ENCODE results near the gene SRRM2.

Gene SRRM2

GRCh38 chr16:2715064-2715463, 37.4 kb upstream of the SRRM2 start:
- no peaks in the 10 kb centered on the region for H3K9me3 ChIP-seq (ENCODE audit: control insufficient read depth in 2 of 2, low read length in 2 of 2)
- no peak overlapping the region for H3K4me3 ChIP-seq (ENCODE audit: low read length in 2 of 2)

GRCh38 chr16:2715519-2715918, 36.9 kb upstream of the SRRM2 start:
- Histone ChIP-seq H3K4me3 (ENCODE audit: low read length in 2 of 2) (no peak overlapping the region), H3K36me3 (ENCODE audit: control insufficient read depth in 2 of 2, insufficient read depth in 2 of 2, low read length in 2 of 2) (no peaks in the 10 kb centered on the region), H3K9me3 (ENCODE audit: control insufficient read depth in 2 of 2, low read length in 2 of 2) (no peaks in the 10 kb centered on the region), H3K9ac (ENCODE audit: low read depth in 1 of 2, low read length in 2 of 2) (no peak overlapping the region), H3K27ac (ENCODE audit: low read depth in 2 of 2, low read length in 2 of 2) (no peak overlapping the region), H3K27me3 (ENCODE audit: control insufficient read depth in 2 of 2, insufficient read depth in 2 of 2, low read length in 2 of 2) (peaks cover 0 to 3% of the 10 kb centered on the region in 2 donors), H3K4me1 (ENCODE audit: control insufficient read depth in 2 of 2, insufficient read depth in 2 of 2, low read length in 2 of 2) (peaks cover 9 to 13% of the 10 kb centered on the region in 2 donors)

More at GRCh38 chr16:2715064-2715463, 37.4 kb upstream of the SRRM2 start:
- peaks cover 0 to 3% of the 10 kb centered on the region in 2 donors for H3K27me3 ChIP-seq (ENCODE audit: control insufficient read depth in 2 of 2, insufficient read depth in 2 of 2, low read length in 2 of 2)
- H3K27ac ChIP-seq (ENCODE audit: low read depth in 2 of 2, low read length in 2 of 2) = no peak overlapping the region
- H3K4me1 ChIP-seq (ENCODE audit: control insufficient read depth in 2 of 2, insufficient read depth in 2 of 2, low read length in 2 of 2) = peaks cover 7 to 13% of the 10 kb centered on the region in 2 donors
- no peak overlapping the region for H3K9ac ChIP-seq (ENCODE audit: low read depth in 1 of 2, low read length in 2 of 2)
- H3K36me3 ChIP-seq (ENCODE audit: control insufficient read depth in 2 of 2, insufficient read depth in 2 of 2, low read length in 2 of 2) = no peaks in the 10 kb centered on the region

GRCh38 chr16:2715966-2716885, 36.2 kb upstream of the SRRM2 start:
- Histone ChIP-seq H3K27me3 (ENCODE audit: control insufficient read depth in 2 of 2, insufficient read depth in 2 of 2, low read length in 2 of 2) (peaks cover 0 to 3% of the 10 kb centered on the region in 2 donors), H3K4me3 (ENCODE audit: low read length in 2 of 2) (no peak overlapping the region), H3K27ac (ENCODE audit: low read depth in 2 of 2, low read length in 2 of 2) (no peak overlapping the region), H3K9ac (ENCODE audit: low read depth in 1 of 2, low read length in 2 of 2) (no peak overlapping the region), H3K4me1 (ENCODE audit: control insufficient read depth in 2 of 2, insufficient read depth in 2 of 2, low read length in 2 of 2) (peaks cover 9 to 13% of the 10 kb centered on the region in 2 donors), H3K36me3 (ENCODE audit: control insufficient read depth in 2 of 2, insufficient read depth in 2 of 2, low read length in 2 of 2) (no peaks in the 10 kb centered on the region), H3K9me3 (ENCODE audit: control insufficient read depth in 2 of 2, low read length in 2 of 2) (no peaks in the 10 kb centered on the region)

- no peak overlapping the region for H3K27ac ChIP-seq (ENCODE audit: low read depth in 2 of 2, low read length in 2 of 2)
- H3K4me1 ChIP-seq (ENCODE audit: control insufficient read depth in 2 of 2, insufficient read depth in 2 of 2, low read length in 2 of 2) = peaks cover 9 to 16% of the 10 kb centered on the region in 2 donors
- no peak overlapping the region for H3K4me3 ChIP-seq (ENCODE audit: low read length in 2 of 2)
- no peaks in the 10 kb centered on the region for H3K9me3 ChIP-seq (ENCODE audit: control insufficient read depth in 2 of 2, low read length in 2 of 2)
- H3K9ac ChIP-seq (ENCODE audit: low read depth in 1 of 2, low read length in 2 of 2) = no peak overlapping the region
- H3K36me3 ChIP-seq (ENCODE audit: control insufficient read depth in 2 of 2, insufficient read depth in 2 of 2, low read length in 2 of 2) = no peaks in the 10 kb centered on the region
- peaks cover 0 to 3% of the 10 kb centered on the region in 2 donors for H3K27me3 ChIP-seq (ENCODE audit: control insufficient read depth in 2 of 2, insufficient read depth in 2 of 2, low read length in 2 of 2)
Observed at GRCh38 chr16:2716948-2717347, 35.5 kb upstream of the SRRM2 start.

- H3K9ac ChIP-seq (ENCODE audit: low read depth in 1 of 2, low read length in 2 of 2) = no peak overlapping the region
- H3K36me3 ChIP-seq (ENCODE audit: control insufficient read depth in 2 of 2, insufficient read depth in 2 of 2, low read length in 2 of 2) = no peaks in the 10 kb centered on the region
- H3K27ac ChIP-seq (ENCODE audit: low read depth in 2 of 2, low read length in 2 of 2) = no peak overlapping the region
- H3K27me3 ChIP-seq (ENCODE audit: control insufficient read depth in 2 of 2, insufficient read depth in 2 of 2, low read length in 2 of 2) = peaks cover 0 to 2% of the 10 kb centered on the region in 2 donors
- H3K4me1 ChIP-seq (ENCODE audit: control insufficient read depth in 2 of 2, insufficient read depth in 2 of 2, low read length in 2 of 2) = peaks cover 9 to 16% of the 10 kb centered on the region in 2 donors
- H3K9me3 ChIP-seq (ENCODE audit: control insufficient read depth in 2 of 2, low read length in 2 of 2) = no peaks in the 10 kb centered on the region
- no peak overlapping the region for H3K4me3 ChIP-seq (ENCODE audit: low read length in 2 of 2)
Observed at GRCh38 chr16:2717383-2718263, 34.8 kb upstream of the SRRM2 start.

- Histone ChIP-seq H3K9me3 (ENCODE audit: control insufficient read depth in 2 of 2, low read length in 2 of 2) (no peaks in the 10 kb centered on the region), H3K27ac (ENCODE audit: low read depth in 2 of 2, low read length in 2 of 2) (peak overlapping the region; percentile 48 to 82), H3K27me3 (ENCODE audit: control insufficient read depth in 2 of 2, insufficient read depth in 2 of 2, low read length in 2 of 2) (peaks cover 0 to 3% of the 10 kb centered on the region in 2 donors), H3K9ac (ENCODE audit: low read depth in 1 of 2, low read length in 2 of 2) (peak overlapping the region in 1 of 2 donors; percentile 60), H3K4me3 (ENCODE audit: low read length in 2 of 2) (peak overlapping the region in 1 of 2 donors; percentile 10), H3K36me3 (ENCODE audit: control insufficient read depth in 2 of 2, insufficient read depth in 2 of 2, low read length in 2 of 2) (no peaks in the 10 kb centered on the region), H3K4me1 (ENCODE audit: control insufficient read depth in 2 of 2, insufficient read depth in 2 of 2, low read length in 2 of 2) (peaks cover 9 to 16% of the 10 kb centered on the region in 2 donors)
Observed at GRCh38 chr16:2719328-2720063, 32.9 kb upstream of the SRRM2 start.

GRCh38 chr16:2720064-2720457, 32.4 kb upstream of the SRRM2 start, which contains the start of gene PRSS27:
Gene PRSS27, minus strand, starts transcription at chr16:2720224. Its CDS starts 64 bp downstream, at chr16:2720160.
- H3K27me3 ChIP-seq (ENCODE audit: control insufficient read depth in 2 of 2, insufficient read depth in 2 of 2, low read length in 2 of 2) = peaks cover 0 to 3% of the 10 kb centered on the region in 2 donors
- H3K36me3 ChIP-seq (ENCODE audit: control insufficient read depth in 2 of 2, insufficient read depth in 2 of 2, low read length in 2 of 2) = no peaks in the 10 kb centered on the region
- H3K9me3 ChIP-seq (ENCODE audit: control insufficient read depth in 2 of 2, low read length in 2 of 2) = no peaks in the 10 kb centered on the region
- H3K4me1 ChIP-seq (ENCODE audit: control insufficient read depth in 2 of 2, insufficient read depth in 2 of 2, low read length in 2 of 2) = peaks cover 9 to 16% of the 10 kb centered on the region in 2 donors
- H3K27ac ChIP-seq (ENCODE audit: low read depth in 2 of 2, low read length in 2 of 2) = peak within 1 kb of the TSS; percentile 72 to 82
- peak within 1 kb of the TSS; percentile 48 to 57 for H3K4me3 ChIP-seq (ENCODE audit: low read length in 2 of 2)
- peak within 1 kb of the TSS in 1 of 2 donors; percentile 70 for H3K9ac ChIP-seq (ENCODE audit: low read depth in 1 of 2, low read length in 2 of 2)

- H3K9ac ChIP-seq (ENCODE audit: low read depth in 1 of 2, low read length in 2 of 2) = peak overlapping the region in 1 of 2 donors; percentile 70
- no peaks in the 10 kb centered on the region for H3K9me3 ChIP-seq (ENCODE audit: control insufficient read depth in 2 of 2, low read length in 2 of 2)
- peaks cover 9 to 16% of the 10 kb centered on the region in 2 donors for H3K4me1 ChIP-seq (ENCODE audit: control insufficient read depth in 2 of 2, insufficient read depth in 2 of 2, low read length in 2 of 2)
- peak overlapping the region; percentile 48 to 57 for H3K4me3 ChIP-seq (ENCODE audit: low read length in 2 of 2)
- no peaks in the 10 kb centered on the region for H3K36me3 ChIP-seq (ENCODE audit: control insufficient read depth in 2 of 2, insufficient read depth in 2 of 2, low read length in 2 of 2)
- H3K27ac ChIP-seq (ENCODE audit: low read depth in 2 of 2, low read length in 2 of 2) = peak overlapping the region; percentile 72 to 78
- H3K27me3 ChIP-seq (ENCODE audit: control insufficient read depth in 2 of 2, insufficient read depth in 2 of 2, low read length in 2 of 2) = peaks cover 0 to 3% of the 10 kb centered on the region in 2 donors
Observed at GRCh38 chr16:2720719-2721633, 31.5 kb upstream of the SRRM2 start.

Measured in mucosa of rectum (tissue), 2 donors.